Glomerular endothelial cell (primary cell): Measurements from ENCODE around the gene CMTM4. TPM values are rescaled to one million over a fixed set of nuclear protein-coding genes. Genes with fewer than 3 reads are reported as not detected.

Source experiments
- DNase-seq: peaks from one replicate; pipeline ENCODE4 v3.0.0-alpha.2; 2011; ENCODE audit warnings: low read depth, low spot score; ENCODE audit errors: extremely low read depth
- total RNA-seq: library from RNA; depleted of rRNA; stranded (reverse); fragments of >200 nt; gene quantifications from 2 replicates; pipeline ENCODE4 v1.2.3, GENCODE V29; 2015

Gene CMTM4
- total RNA-seq = 8.8 and 9.8 TPM in 2 replicates

DNA sequence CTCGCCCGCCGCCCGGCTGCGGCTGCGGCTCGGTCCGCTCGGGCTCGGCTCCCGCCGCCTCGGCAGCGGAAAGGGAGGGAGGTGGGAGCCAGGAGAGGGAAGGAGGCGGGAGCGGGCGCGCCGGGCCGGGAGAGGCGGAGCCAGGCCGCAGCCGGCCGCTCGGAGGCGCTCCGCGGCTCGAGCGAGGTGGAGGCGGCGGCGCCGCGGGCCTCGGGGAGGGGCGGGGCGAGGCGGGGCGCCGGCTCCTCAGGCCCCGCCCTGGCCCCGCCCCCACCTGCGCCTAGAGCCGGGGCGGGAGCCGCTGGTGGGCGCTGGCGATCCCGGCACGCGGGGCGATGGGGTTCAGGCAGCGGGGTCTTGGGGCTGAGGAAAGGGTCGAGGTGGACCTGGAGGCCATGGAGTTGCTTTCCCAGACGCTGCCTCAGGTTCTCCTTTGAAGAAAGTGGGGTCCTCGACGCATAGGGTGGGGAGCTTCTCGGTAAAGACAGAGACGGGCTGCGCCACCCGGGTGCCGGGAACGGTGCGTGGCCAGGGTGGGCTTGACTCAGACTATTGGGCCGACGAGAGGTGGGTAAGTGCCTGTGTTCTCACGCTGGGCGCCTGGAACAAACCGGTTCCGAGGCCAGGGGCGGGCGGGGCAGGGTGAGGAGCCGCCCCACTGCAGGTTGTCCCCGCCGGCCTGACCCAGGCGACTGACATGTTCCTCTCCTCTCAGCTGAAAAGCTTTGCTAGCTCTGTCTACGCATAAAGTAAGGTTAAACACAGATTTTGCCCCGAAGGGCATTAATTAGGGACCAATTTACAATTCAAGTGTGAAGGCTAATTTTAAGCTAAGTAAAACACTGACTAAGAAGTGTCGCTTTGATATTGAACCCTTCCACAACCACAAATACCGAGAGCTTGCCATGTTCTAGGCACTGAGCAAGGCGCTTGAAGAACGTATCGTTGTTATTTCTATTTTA, at the start of gene CMTM4:
CMTM4 (minus strand) TSS at position 75 of the 962 bp plus-strand sequence. CDS start 218 bp downstream, outside the sequence.
- DNase-seq = no peak

GRCh38 chr16:66746048-66746447, 49.5 kb upstream of the CMTM4 start:
- no peak for DNase-seq

DNA sequence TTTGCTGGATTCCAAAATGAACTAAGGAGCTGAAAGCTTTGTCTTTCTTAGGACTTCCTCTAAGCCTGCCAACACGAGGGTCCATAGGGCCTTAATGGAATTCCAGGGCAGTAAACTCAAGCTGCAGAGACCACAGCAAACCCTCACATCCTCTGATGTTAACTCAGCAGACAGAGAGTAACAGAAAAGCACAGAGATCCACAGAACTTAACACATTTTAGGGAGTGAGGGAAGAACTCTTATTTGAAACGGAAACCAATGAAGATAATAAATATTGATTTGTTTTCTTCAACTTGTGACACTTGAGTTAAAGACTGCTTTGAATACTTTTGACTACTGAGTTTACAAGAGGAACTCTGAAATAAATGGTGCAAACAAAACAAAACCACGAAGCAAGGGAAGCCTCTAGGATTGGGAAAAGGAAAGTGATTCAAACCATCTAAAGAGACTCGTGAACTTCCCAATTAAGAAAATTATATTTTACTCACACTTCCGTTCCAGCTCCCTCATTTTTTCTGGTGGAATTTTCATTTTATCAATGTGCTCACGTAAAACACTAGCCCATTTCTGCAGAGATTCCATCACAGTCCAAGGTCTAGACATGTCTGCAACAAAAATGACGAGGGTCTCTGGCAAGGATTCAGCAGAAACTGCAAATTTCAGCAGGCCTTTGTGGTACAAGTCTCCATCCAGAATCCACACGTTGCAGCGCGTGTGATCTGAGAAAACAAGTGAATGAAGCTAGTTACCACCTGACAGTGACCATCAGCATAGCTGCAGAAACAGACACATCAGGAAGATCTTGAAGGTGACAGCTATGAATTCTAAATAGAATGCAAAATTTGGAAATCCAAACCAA, 45.6 kb upstream of the CMTM4 start:
- no peak for DNase-seq

- DNase-seq = peak; percentile 57
Measured at GRCh38 chr16:66741169-66741900, 44.8 kb upstream of the CMTM4 start.

- DNase-seq = no peak
Measured at GRCh38 chr16:66740533-66740932, 44.0 kb upstream of the CMTM4 start.

DNA sequence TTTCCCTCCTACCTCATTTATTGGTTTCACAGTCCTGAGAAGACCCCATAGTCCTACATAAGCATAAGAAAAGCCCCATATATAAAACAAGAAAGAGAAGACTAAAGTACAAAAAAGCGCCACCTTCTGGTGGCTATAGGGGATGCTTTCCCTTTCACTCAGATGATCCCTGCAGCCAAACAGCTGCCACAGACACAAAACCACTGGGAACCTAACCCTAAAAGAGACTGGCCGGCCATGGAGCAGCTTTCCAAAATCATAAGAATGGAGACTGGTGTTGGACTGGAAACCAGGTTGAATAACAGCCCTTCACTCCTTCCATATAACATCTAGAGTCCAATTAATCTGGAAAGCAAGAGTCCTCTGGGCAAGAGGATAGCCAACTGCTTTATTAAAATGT, 43.5 kb upstream of the CMTM4 start:
- DNase-seq = no peak

DNA sequence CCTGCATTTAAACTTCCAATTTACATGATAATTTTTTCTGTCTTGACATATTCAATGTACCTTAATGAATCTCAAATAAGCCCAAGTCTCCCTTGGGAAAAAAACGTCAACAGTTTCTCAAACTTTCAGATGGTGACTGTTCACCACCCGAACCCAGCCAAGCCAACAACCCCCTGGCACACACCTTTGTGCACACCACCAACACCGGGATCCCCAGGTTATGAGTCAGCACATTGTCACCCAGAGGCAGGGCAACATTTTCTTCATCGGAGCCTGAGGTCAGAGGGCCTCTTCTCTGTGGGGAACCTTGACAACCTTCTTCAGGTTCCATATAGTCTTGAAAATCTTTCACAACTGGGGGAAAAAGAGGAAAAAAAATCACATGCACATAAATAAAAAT, 39.3 kb upstream of the CMTM4 start:
- DNase-seq = no peak

- DNase-seq = no peak
Measured at GRCh38 chr16:66731101-66731500, 34.6 kb upstream of the CMTM4 start.

DNA sequence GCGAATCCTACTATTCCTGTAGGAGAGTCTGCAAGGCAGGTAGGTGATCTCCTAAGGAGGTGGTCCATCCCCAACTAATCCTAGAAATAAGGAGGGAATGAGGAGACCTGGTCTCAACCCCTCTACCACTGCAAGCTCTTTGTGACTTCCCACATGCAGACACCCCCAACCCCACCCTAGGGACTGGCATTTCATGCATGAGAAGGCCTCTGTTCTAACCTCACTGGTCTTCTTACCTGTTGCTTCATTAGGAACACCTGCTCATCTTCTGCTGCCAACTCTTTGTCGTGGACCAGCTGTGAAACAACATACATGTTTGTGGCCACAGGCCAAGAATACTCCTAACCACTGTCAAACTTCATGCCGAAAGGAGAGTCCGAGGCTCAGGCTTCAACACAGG, 32.3 kb upstream of the CMTM4 start:
- no peak for DNase-seq

- DNase-seq = peak; percentile 31
Measured at GRCh38 chr16:66728117-66728787, 31.7 kb upstream of the CMTM4 start.

DNA sequence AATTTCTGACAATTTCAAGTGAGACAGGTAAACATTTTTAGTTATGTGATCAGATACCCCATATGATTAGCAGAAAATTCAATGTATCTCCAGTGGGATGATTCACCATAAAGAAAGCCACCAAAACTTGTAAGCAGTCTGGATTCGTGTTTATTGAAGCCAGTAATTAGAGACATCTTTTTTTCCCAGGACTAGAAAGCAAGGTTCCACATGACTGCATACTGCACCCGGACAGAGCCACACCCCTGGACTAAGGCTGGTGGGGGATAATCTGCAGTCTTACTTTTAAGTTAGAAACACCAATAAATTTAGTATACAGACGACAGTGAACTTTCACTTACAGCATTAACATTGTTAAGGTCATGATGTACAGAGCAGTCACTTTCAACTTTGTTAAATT, 24.2 kb upstream of the CMTM4 start:
- no peak for DNase-seq

DNA sequence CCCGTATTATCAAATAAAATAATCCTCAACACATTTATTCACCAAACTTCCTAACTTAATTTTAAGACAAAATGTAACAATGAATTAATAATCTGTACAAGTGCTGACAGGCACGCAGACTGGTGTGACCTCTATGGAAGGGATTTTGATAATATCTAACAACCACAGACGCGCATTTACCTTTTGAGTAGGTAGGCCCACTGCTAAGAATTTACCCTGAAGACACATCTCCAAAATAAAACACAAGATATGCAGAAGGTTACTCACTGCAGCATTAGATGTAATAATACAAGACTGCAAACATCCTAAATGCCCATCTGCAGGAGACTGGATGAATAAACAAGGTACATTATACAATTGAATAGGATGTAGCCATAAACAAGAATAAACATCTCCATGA, 22.7 kb upstream of the CMTM4 start:
- no peak for DNase-seq

- no peak for DNase-seq
Measured at GRCh38 chr16:66717776-66718175, 21.2 kb upstream of the CMTM4 start.

DNA sequence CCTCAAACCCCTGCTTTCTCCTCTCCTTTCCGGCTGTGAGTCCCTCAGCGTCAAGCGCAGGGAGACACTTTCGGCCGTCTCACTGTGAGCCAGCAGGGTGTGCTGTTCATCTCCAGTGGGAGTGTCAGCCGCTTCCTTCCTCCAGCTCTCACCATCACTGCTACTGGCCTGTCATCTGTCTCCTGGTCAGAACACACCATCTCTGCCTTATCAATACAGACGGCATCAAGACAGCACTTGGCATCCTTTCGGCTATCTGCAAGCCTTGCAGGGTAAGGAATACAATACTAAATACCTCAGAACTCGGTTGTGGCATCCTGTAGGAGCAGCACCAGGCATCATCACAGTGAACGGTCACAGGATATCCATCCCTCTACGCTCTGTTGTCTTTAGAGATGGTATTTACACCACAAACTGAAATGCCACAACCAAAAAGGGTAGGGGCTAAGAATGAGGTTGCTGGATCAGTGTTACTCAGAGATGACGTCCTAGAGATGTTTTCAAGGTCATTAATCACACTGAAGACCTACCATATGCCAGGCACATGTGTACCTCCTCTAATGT, 20.7 kb upstream of the CMTM4 start:
- DNase-seq = no peak

- no peak for DNase-seq
Measured at GRCh38 chr16:66714654-66715307, 18.2 kb upstream of the CMTM4 start.

GRCh38 chr16:66714062-66714461, 17.5 kb upstream of the CMTM4 start:
- no peak for DNase-seq

- no peak for DNase-seq
Measured at GRCh38 chr16:66713076-66713475, 16.5 kb upstream of the CMTM4 start.

- DNase-seq = no peak
Measured at GRCh38 chr16:66712512-66712911, 16.0 kb upstream of the CMTM4 start.

- DNase-seq = no peak
Measured at GRCh38 chr16:66711581-66711980, 15.0 kb upstream of the CMTM4 start.

- no peak for DNase-seq
Measured at GRCh38 chr16:66706506-66706880, 9.9 kb upstream of the CMTM4 start.
